HUES6 (cell line): Measurements from ENCODE around the gene PPP1R2C.

ENCODE experiments used
- H3K27ac ChIP-seq: 2 replicates; pipeline ENCODE4 v1.7.0; 2013; ENCODE audit warnings: low read depth, mild to moderate bottlenecking, low read length, inconsistent platforms
- H3K27me3 ChIP-seq: 2 replicates; pipeline ENCODE4 v1.6.1; 2013; ENCODE audit warnings: low read length; ENCODE audit not compliant: control insufficient read depth, insufficient read depth
- H3K36me3 ChIP-seq: 2 replicates; pipeline ENCODE4 v1.6.1; 2013; ENCODE audit warnings: low read length; ENCODE audit not compliant: control insufficient read depth, insufficient read depth
- H3K4me1 ChIP-seq: 2 replicates; pipeline ENCODE4 v1.6.1; 2013; ENCODE audit warnings: low read length; ENCODE audit not compliant: control insufficient read depth, insufficient read depth
- H3K4me3 ChIP-seq: 2 replicates; pipeline ENCODE4 v1.5.1; 2013; ENCODE audit warnings: low read depth, low read length
- H3K9ac ChIP-seq: one replicate; pipeline ENCODE4 v1.6.1; 2013; ENCODE audit warnings: mild to moderate bottlenecking, low read length
- H3K9me3 ChIP-seq: 2 replicates; pipeline ENCODE4 v1.6.1; 2013; ENCODE audit warnings: low read depth, low read length; ENCODE audit not compliant: control insufficient read depth, insufficient read depth

Gene PPP1R2C

GRCh38 chrX:42778096-42778495 lies at the start of gene PPP1R2C:
Gene PPP1R2C (minus strand): TSS chrX:42778163. CDS start chrX:42778079, 84 bp downstream.
- H3K36me3 ChIP-seq = 0 out of 2 replicates have a peak, but pooled peaks cover 4% of the 10 kb centered on the region
- no peak within 1 kb of the TSS for H3K27ac ChIP-seq
- peaks cover 41% of the 10 kb centered on the region for H3K9me3 ChIP-seq
- H3K4me1 ChIP-seq = no peaks in the 10 kb centered on the region
- no peak within 1 kb of the TSS for H3K9ac ChIP-seq
- peaks cover 6% of the 10 kb centered on the region; the same call in 1 of the 2 replicates for H3K27me3 ChIP-seq
- H3K4me3 ChIP-seq = no peak within 1 kb of the TSS

GRCh38 chrX:42825201-42825600 lies 47.2 kb upstream of the PPP1R2C start:
- Histone ChIP-seq H3K9ac (no peak overlapping the region), H3K36me3 (no peaks in the 10 kb centered on the region; the same call in 1 of the 2 replicates), H3K4me1 (peaks cover 8% of the 10 kb centered on the region; the same call in 1 of the 2 replicates), H3K4me3 (no peak overlapping the region), H3K27ac (no peak overlapping the region), H3K9me3 (peaks cover 32% of the 10 kb centered on the region; the same call in 1 of the 2 replicates), H3K27me3 (no peaks in the 10 kb centered on the region)

- peaks cover 8% of the 10 kb centered on the region; the same call in 1 of the 2 replicates for H3K4me1 ChIP-seq
- no peaks in the 10 kb centered on the region for H3K27me3 ChIP-seq
- H3K4me3 ChIP-seq = no peak overlapping the region
- H3K9me3 ChIP-seq = peaks cover 31% of the 10 kb centered on the region; the same call in 1 of the 2 replicates
- no peak overlapping the region for H3K9ac ChIP-seq
- H3K36me3 ChIP-seq = no peaks in the 10 kb centered on the region; the same call in 1 of the 2 replicates
- no peak overlapping the region for H3K27ac ChIP-seq
Measured at GRCh38 chrX:42824541-42824940, 46.6 kb upstream of the PPP1R2C start.

GRCh38 chrX:42823443-42823842 lies 45.5 kb upstream of the PPP1R2C start:
- Histone ChIP-seq H3K9me3 (peaks cover 30% of the 10 kb centered on the region), H3K4me3 (no peak overlapping the region), H3K27me3 (no peaks in the 10 kb centered on the region), H3K4me1 (peaks cover 8% of the 10 kb centered on the region), H3K27ac (no peak overlapping the region), H3K36me3 (no peaks in the 10 kb centered on the region; the same call in 1 of the 2 replicates), H3K9ac (no peak overlapping the region)

- H3K4me1 ChIP-seq = peaks cover 8% of the 10 kb centered on the region
- H3K9me3 ChIP-seq = peaks cover 27% of the 10 kb centered on the region
- no peak overlapping the region for H3K27ac ChIP-seq
- H3K36me3 ChIP-seq = no peaks in the 10 kb centered on the region; the same call in 1 of the 2 replicates
- H3K9ac ChIP-seq = peak overlapping the region; percentile 22
- no peaks in the 10 kb centered on the region for H3K27me3 ChIP-seq
- no peak overlapping the region for H3K4me3 ChIP-seq
Measured at GRCh38 chrX:42821803-42822443, 44.0 kb upstream of the PPP1R2C start.

- no peaks in the 10 kb centered on the region; the same call in 1 of the 2 replicates for H3K36me3 ChIP-seq
- no peak overlapping the region for H3K27ac ChIP-seq
- no peak overlapping the region for H3K9ac ChIP-seq
- no peaks in the 10 kb centered on the region; the same call in 1 of the 2 replicates for H3K27me3 ChIP-seq
- peaks cover 8% of the 10 kb centered on the region for H3K4me1 ChIP-seq
- peaks cover 28% of the 10 kb centered on the region for H3K9me3 ChIP-seq
- H3K4me3 ChIP-seq = no peak overlapping the region
Measured at GRCh38 chrX:42818151-42818921, 40.4 kb upstream of the PPP1R2C start.

GRCh38 chrX:42809569-42809968 lies 31.6 kb upstream of the PPP1R2C start:
- no peaks in the 10 kb centered on the region for H3K36me3 ChIP-seq
- 0 out of 2 replicates have a peak, but pooled peaks cover 2% of the 10 kb centered on the region for H3K9me3 ChIP-seq
- no peak overlapping the region for H3K4me3 ChIP-seq
- no peaks in the 10 kb centered on the region for H3K27me3 ChIP-seq
- H3K27ac ChIP-seq = no peak overlapping the region
- peaks cover 35% of the 10 kb centered on the region for H3K4me1 ChIP-seq
- no peak overlapping the region for H3K9ac ChIP-seq

GRCh38 chrX:42807393-42807792 lies 29.4 kb upstream of the PPP1R2C start:
- peaks cover 52% of the 10 kb centered on the region for H3K4me1 ChIP-seq

GRCh38 chrX:42804524-42804923 lies 26.6 kb upstream of the PPP1R2C start:
- Histone ChIP-seq H3K9me3 (peaks cover 5% of the 10 kb centered on the region), H3K9ac (no peak overlapping the region), H3K4me3 (no peak overlapping the region), H3K27me3 (no peaks in the 10 kb centered on the region), H3K27ac (peak overlapping the region; percentile 88), H3K36me3 (no peaks in the 10 kb centered on the region), H3K4me1 (peaks cover 51% of the 10 kb centered on the region)

More at GRCh38 chrX:42807393-42807792, 29.4 kb upstream of the PPP1R2C start:
- Histone ChIP-seq H3K27me3 (no peaks in the 10 kb centered on the region), H3K27ac (peak overlapping the region; percentile 48; the same call in 1 of the 2 replicates), H3K4me3 (no peak overlapping the region), H3K9ac (no peak overlapping the region), H3K9me3 (no peaks in the 10 kb centered on the region), H3K36me3 (no peaks in the 10 kb centered on the region)

GRCh38 chrX:42803320-42803719 lies 25.4 kb upstream of the PPP1R2C start:
- Histone ChIP-seq H3K27ac (peak overlapping the region; percentile 69), H3K9me3 (peaks cover 9% of the 10 kb centered on the region), H3K4me3 (no peak overlapping the region), H3K27me3 (no peaks in the 10 kb centered on the region), H3K36me3 (no peaks in the 10 kb centered on the region), H3K4me1 (peaks cover 43% of the 10 kb centered on the region), H3K9ac (no peak overlapping the region)
